Loucy (cell line): ENCODE data around the gene GMPPA.

Experiments
- H2AFZ ChIP-seq: fragments of 200-600 bp; sonication (generic); 2 replicates; pipeline ENCODE4 v1.6.0; 2016; ENCODE audit warnings: antibody characterized with exemption, mild to moderate bottlenecking, low read length, moderate library complexity
- H3F3A ChIP-seq: fragments of 200-600 bp; 2 replicates; pipeline ENCODE4 v1.6.0; 2016; ENCODE audit warnings: antibody characterized with exemption, low read depth, mild to moderate bottlenecking
- H3K27me3 ChIP-seq: fragments of 200-600 bp; sonication (generic); 2 replicates; pipeline ENCODE4 v1.6.1; 2014; ENCODE audit warnings: low read length, mild to moderate bottlenecking; ENCODE audit not compliant: insufficient read depth, poor library complexity, severe bottlenecking
- H3K36me3 ChIP-seq: fragments of 200-600 bp; sonication (generic); 2 replicates; pipeline ENCODE4 v1.6.1; 2016; ENCODE audit warnings: low read length; ENCODE audit not compliant: insufficient read depth
- H3K4me1 ChIP-seq: fragments of 200-600 bp; sonication (generic); 2 replicates; pipeline ENCODE4 v1.5.1; 2014; ENCODE audit warnings: low read length, mild to moderate bottlenecking; ENCODE audit not compliant: insufficient read depth, poor library complexity, severe bottlenecking
- H3K4me2 ChIP-seq: fragments of 200-600 bp; sonication (generic); 2 replicates; pipeline ENCODE4 v1.6.0; 2014; ENCODE audit warnings: antibody characterized with exemption, low read length, low read depth, mild to moderate bottlenecking; ENCODE audit not compliant: poor library complexity, severe bottlenecking
- H3K4me3 ChIP-seq: fragments of 200-600 bp; sonication (generic); 2 replicates; pipeline ENCODE4 v1.5.1; 2014; ENCODE audit warnings: low read length, mild to moderate bottlenecking, mixed read lengths; ENCODE audit not compliant: poor library complexity, severe bottlenecking
- H3K79me2 ChIP-seq: fragments of 200-600 bp; sonication (generic); 2 replicates; pipeline ENCODE4 v1.6.1; 2014; ENCODE audit warnings: low read length; ENCODE audit not compliant: insufficient read depth
- H3K9ac ChIP-seq: fragments of 200-600 bp; sonication (generic); 2 replicates; pipeline ENCODE4 v1.6.0; 2014; ENCODE audit warnings: mild to moderate bottlenecking, low read depth, low read length, moderate library complexity; ENCODE audit not compliant: poor library complexity, severe bottlenecking
- H3K9me2 ChIP-seq: fragments of 200-600 bp; sonication (generic); replicated peaks from 2 replicates; pipeline ENCODE4 v1.6.1; 2016; ENCODE audit warnings: low read depth, low read length, mixed read lengths
- H3K9me3 ChIP-seq: fragments of 200-600 bp; sonication (generic); 2 replicates; pipeline ENCODE4 v1.6.1; 2014; ENCODE audit warnings: mild to moderate bottlenecking, antibody characterized with exemption, low read length, low read depth; ENCODE audit not compliant: insufficient read depth
- H4K20me1 ChIP-seq: fragments of 200-600 bp; sonication (generic); 2 replicates; pipeline ENCODE4 v1.6.0; 2014; ENCODE audit warnings: antibody characterized with exemption, low read length, mild to moderate bottlenecking; ENCODE audit not compliant: insufficient read depth, poor library complexity, severe bottlenecking
- EZH2phosphoT487 ChIP-seq: fragments of 200-600 bp; IDR thresholded peaks from 2 replicates; pipeline ENCODE4 v1.6.1; 2018; ENCODE audit warnings: antibody characterized with exemption, mild to moderate bottlenecking, moderate library complexity, borderline replicate concordance
- TF ChIP-seq, protein P1 (sequence below): fragments of 200-600 bp; sonication (generic); conservative IDR thresholded peaks from 2 replicates; pipeline ENCODE4 v1.5.1; 2014; ENCODE audit warnings: mild to moderate bottlenecking, antibody characterized with exemption, low read length

GMPPA gene

DNA sequence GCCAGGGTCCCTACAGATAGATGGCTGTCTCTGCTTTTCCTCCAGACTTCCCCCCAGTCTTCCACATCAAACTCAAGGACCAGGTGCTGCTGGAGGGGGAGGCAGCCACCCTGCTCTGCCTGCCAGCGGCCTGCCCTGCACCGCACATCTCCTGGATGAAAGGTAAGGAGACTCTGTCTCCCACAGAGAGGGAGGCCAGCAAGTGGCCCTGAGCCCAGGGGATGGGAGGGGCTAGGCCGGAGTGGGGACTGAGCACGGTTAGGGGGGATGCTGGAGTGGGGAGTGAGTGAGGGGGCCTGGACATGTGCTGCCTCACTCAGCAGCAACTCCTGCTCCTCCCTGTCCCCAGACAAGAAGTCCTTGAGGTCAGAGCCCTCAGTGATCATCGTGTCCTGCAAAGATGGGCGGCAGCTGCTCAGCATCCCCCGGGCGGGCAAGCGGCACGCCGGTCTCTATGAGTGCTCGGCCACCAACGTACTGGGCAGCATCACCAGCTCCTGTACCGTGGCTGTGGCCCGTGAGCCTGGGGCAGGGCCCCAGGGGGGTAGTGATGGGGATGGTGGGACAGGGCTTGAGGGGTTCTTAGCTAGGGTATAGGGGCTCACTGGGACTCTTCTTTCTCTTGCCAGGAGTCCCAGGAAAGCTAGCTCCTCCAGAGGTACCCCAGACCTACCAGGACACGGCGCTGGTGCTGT, 10.4 kb upstream of the GMPPA start:
- Histone ChIP-seq H3K36me3 (no peaks in the 10 kb centered on the region), H3K4me2 (no peak overlapping the region), H3K9me2 (no peaks in the 10 kb centered on the region), H2AFZ (no peak overlapping the region), H3K79me2 (no peaks in the 10 kb centered on the region), H3K9me3 (no peaks in the 10 kb centered on the region), H3F3A (no peaks in the 10 kb centered on the region), H3K4me3 (no peak overlapping the region), H3K4me1 (no peaks in the 10 kb centered on the region), H4K20me1 (no peaks in the 10 kb centered on the region), H3K27me3 (no peaks in the 10 kb centered on the region), H3K9ac (no peak overlapping the region)
- no peak for TF ChIP-seq EZH2phosphoT487

DNA sequence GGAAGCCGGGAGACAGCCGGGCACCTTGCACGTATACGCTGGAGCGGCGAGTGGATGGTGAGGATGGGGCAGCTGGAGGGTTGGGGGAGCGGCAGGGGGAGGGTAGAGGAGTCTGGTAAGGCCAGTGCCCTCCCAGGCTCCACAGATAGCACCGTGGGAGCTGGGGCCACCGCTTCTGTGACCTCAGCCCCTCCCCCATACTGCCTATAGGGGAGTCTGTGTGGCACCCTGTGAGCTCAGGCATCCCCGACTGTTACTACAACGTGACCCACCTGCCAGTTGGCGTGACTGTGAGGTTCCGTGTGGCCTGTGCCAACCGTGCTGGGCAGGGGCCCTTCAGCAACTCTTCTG, 9.9 kb upstream of the GMPPA start:
- no peak overlapping the region for H3K4me2 ChIP-seq
- no peaks in the 10 kb centered on the region for H3K27me3 ChIP-seq
- no peak overlapping the region for H3K9ac ChIP-seq
- no peaks in the 10 kb centered on the region for H4K20me1 ChIP-seq
- no peaks in the 10 kb centered on the region for H3K9me3 ChIP-seq
- H3K4me1 ChIP-seq, result no peaks in the 10 kb centered on the region
- no peaks in the 10 kb centered on the region for H3K9me2 ChIP-seq
- H2AFZ ChIP-seq, result no peak overlapping the region
- no peak overlapping the region for H3K4me3 ChIP-seq
- no peaks in the 10 kb centered on the region for H3F3A ChIP-seq
- no peaks in the 10 kb centered on the region for H3K79me2 ChIP-seq
- TF ChIP-seq EZH2phosphoT487, result no peak
- TF ChIP-seq, protein P1, sequence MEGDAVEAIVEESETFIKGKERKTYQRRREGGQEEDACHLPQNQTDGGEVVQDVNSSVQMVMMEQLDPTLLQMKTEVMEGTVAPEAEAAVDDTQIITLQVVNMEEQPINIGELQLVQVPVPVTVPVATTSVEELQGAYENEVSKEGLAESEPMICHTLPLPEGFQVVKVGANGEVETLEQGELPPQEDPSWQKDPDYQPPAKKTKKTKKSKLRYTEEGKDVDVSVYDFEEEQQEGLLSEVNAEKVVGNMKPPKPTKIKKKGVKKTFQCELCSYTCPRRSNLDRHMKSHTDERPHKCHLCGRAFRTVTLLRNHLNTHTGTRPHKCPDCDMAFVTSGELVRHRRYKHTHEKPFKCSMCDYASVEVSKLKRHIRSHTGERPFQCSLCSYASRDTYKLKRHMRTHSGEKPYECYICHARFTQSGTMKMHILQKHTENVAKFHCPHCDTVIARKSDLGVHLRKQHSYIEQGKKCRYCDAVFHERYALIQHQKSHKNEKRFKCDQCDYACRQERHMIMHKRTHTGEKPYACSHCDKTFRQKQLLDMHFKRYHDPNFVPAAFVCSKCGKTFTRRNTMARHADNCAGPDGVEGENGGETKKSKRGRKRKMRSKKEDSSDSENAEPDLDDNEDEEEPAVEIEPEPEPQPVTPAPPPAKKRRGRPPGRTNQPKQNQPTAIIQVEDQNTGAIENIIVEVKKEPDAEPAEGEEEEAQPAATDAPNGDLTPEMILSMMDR, result no peak
- H3K36me3 ChIP-seq, result no peaks in the 10 kb centered on the region

DNA sequence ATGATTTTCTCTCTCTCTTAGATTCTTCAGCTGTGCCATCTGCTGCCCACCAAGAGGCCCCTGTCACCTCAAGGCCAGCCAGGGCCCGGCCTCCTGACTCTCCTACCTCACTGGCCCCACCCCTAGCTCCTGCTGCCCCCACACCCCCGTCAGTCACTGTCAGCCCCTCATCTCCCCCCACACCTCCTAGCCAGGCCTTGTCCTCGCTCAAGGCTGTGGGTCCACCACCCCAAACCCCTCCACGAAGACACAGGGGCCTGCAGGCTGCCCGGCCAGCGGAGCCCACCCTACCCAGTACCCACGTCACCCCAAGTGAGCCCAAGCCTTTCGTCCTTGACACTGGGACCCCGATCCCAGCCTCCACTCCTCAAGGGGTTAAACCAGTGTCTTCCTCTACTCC, 9.4 kb upstream of the GMPPA start:
- Histone ChIP-seq H3F3A (no peaks in the 10 kb centered on the region), H3K9me2 (no peaks in the 10 kb centered on the region), H3K36me3 (no peaks in the 10 kb centered on the region), H3K9ac (no peak overlapping the region), H3K9me3 (no peaks in the 10 kb centered on the region), H4K20me1 (no peaks in the 10 kb centered on the region), H3K4me3 (no peak overlapping the region), H3K4me2 (no peak overlapping the region), H2AFZ (no peak overlapping the region), H3K79me2 (no peaks in the 10 kb centered on the region), H3K27me3 (no peaks in the 10 kb centered on the region), H3K4me1 (no peaks in the 10 kb centered on the region)
- TF ChIP-seq, protein P1, result no peak
- TF ChIP-seq EZH2phosphoT487, result no peak

GRCh38 chr2:219490186-219490585, 8.5 kb upstream of the GMPPA start:
- TF ChIP-seq, protein P1, result no peak
- no peak for TF ChIP-seq EZH2phosphoT487
- Histone ChIP-seq H4K20me1 (no peaks in the 10 kb centered on the region), H2AFZ (no peak overlapping the region), H3K36me3 (no peaks in the 10 kb centered on the region), H3K9ac (no peak overlapping the region), H3K27me3 (no peaks in the 10 kb centered on the region), H3K4me2 (no peak overlapping the region), H3F3A (no peaks in the 10 kb centered on the region), H3K79me2 (no peaks in the 10 kb centered on the region), H3K4me3 (no peak overlapping the region), H3K9me2 (no peaks in the 10 kb centered on the region), H3K9me3 (no peaks in the 10 kb centered on the region), H3K4me1 (peaks cover 2% of the 10 kb centered on the region)
